OCI-LY1 (cell line): Measurements from ENCODE around the gene PDE2A.

Source experiments
- H2AFZ ChIP-seq: fragments of 200-600 bp; sonication (generic), shearing (Covaris generic); 2 replicates; pipeline ENCODE4 v1.6.0; 2014; ENCODE audit warnings: antibody characterized with exemption, mild to moderate bottlenecking, low read length
- H3F3A ChIP-seq: fragments of 200-600 bp; sonication (generic), shearing (Covaris generic); 2 replicates; pipeline ENCODE4 v1.6.0; 2014; ENCODE audit warnings: mild to moderate bottlenecking, antibody characterized with exemption, low read length, moderate library complexity; ENCODE audit not compliant: insufficient read depth
- H3K27ac ChIP-seq: fragments of 200-600 bp; sonication (generic); 2 replicates; pipeline ENCODE4 v1.5.1; 2014; ENCODE audit warnings: low read length, mixed run types, mild to moderate bottlenecking, low read depth; ENCODE audit not compliant: poor library complexity, severe bottlenecking
- H3K27me3 ChIP-seq: fragments of 200-600 bp; sonication (generic); 2 replicates; pipeline ENCODE4 v1.6.0; 2014; ENCODE audit warnings: antibody characterized with exemption, mild to moderate bottlenecking, low read length, moderate library complexity; ENCODE audit not compliant: insufficient read depth
- H3K36me3 ChIP-seq: fragments of 200-600 bp; sonication (generic); 2 replicates; pipeline ENCODE4 v1.6.1; 2014; ENCODE audit warnings: mild to moderate bottlenecking, antibody characterized with exemption, low read length, moderate library complexity, mixed read lengths; ENCODE audit not compliant: insufficient read depth
- H3K4me1 ChIP-seq: fragments of 200-600 bp; sonication (generic); 2 replicates; pipeline ENCODE4 v1.5.1; 2014; ENCODE audit warnings: mild to moderate bottlenecking, low read length, moderate library complexity; ENCODE audit not compliant: insufficient read depth, severe bottlenecking
- H3K4me2 ChIP-seq: fragments of 200-600 bp; sonication (generic), shearing (Covaris generic); 2 replicates; pipeline ENCODE4 v1.6.1; 2014; ENCODE audit warnings: low read length
- H3K4me3 ChIP-seq: fragments of 200-600 bp; sonication (generic); 2 replicates; pipeline ENCODE4 v1.5.1; 2014; ENCODE audit warnings: low read length, low read depth, mild to moderate bottlenecking, mixed read lengths; ENCODE audit not compliant: poor library complexity, severe bottlenecking
- H3K79me2 ChIP-seq: fragments of 200-600 bp; shearing (Covaris generic); 2 replicates; pipeline ENCODE4 v1.6.1; 2016; ENCODE audit warnings: mixed run types, low read length, mixed read lengths; ENCODE audit not compliant: insufficient read depth
- H3K9ac ChIP-seq: fragments of 200-600 bp; sonication (generic), shearing (Covaris generic); 2 replicates; pipeline ENCODE4 v1.6.1; 2014; ENCODE audit warnings: mild to moderate bottlenecking, low read length, mixed read lengths
- H3K9me2 ChIP-seq: fragments of 200-600 bp; sonication (generic), shearing (Covaris generic); 2 replicates; pipeline ENCODE4 v1.6.1; 2014; ENCODE audit warnings: low read depth, mild to moderate bottlenecking, low read length, mixed read lengths
- H3K9me3 ChIP-seq: fragments of 200-600 bp; shearing (Covaris generic); 2 replicates; pipeline ENCODE4 v1.6.1; 2014; ENCODE audit warnings: low read length, mixed read lengths
- H4K20me1 ChIP-seq: fragments of 200-600 bp; sonication (generic), shearing (Covaris generic); 2 replicates; pipeline ENCODE4 v1.6.0; 2016; ENCODE audit warnings: mild to moderate bottlenecking, low read length; ENCODE audit not compliant: insufficient read depth
- CTCF ChIP-seq: fragments of 200-600 bp; sonication (generic), shearing (Covaris generic); IDR thresholded peaks from 2 replicates; pipeline ENCODE4 v1.5.1; 2017; ENCODE audit warnings: mild to moderate bottlenecking, antibody characterized with exemption, low read length, moderate library complexity, mixed read lengths
- EZH2 ChIP-seq: fragments of 200-600 bp; sonication (generic), shearing (Covaris generic); IDR thresholded peaks from 2 replicates; pipeline ENCODE4 v1.8.0; 2017; ENCODE audit warnings: borderline replicate concordance, mixed run types, mild to moderate bottlenecking, antibody characterized with exemption, low read length, moderate library complexity, mixed read lengths

PDE2A gene

DNA sequence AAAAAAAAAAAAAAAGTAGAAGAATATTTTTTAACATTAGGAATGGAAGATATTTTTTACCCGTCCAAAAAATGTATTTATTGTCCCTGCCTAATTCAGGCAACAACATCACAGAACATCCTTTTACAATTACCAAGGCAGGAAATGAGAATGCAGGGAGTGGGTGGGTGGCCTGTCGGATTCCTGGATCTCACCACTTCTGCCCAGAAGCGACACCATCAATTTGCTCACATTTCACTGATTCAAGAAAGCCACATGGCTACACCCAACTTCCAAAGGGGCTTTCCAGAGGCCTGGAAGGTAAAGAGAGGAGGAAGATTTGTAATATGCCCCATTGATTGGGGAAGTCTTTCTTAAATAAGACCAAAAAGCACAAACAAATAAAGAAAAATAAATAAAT, 146.1 kb downstream of the PDE2A start:
- Histone ChIP-seq H3K4me2 (no peak overlapping the region), H3K79me2 (no peaks in the 10 kb centered on the region), H3K9me3 (no peaks in the 10 kb centered on the region), H3K36me3 (no peaks in the 10 kb centered on the region), H3K9me2 (no peaks in the 10 kb centered on the region), H3K9ac (no peak overlapping the region), H3K4me3 (no peak overlapping the region), H3K4me1 (no peaks in the 10 kb centered on the region), H2AFZ (no peak overlapping the region), H3F3A (no peaks in the 10 kb centered on the region), H4K20me1 (no peaks in the 10 kb centered on the region), H3K27ac (no peak overlapping the region), H3K27me3 (no peaks in the 10 kb centered on the region; the same call in 1 of the 2 replicates)
- TF ChIP-seq EZH2 = no peak
- TF ChIP-seq CTCF = no peak
